HG03521 (cell line): ENCODE data around the gene TTC36.
A peak's percentile ranks its signal among the peaks of the same experiment; 100 is the strongest.
"Not testable (repeated sequence)": the region's sequence is repeated elsewhere in the genome, so short reads cannot be mapped to it uniquely, and the experiment has no call there.

Source experiments
- ATAC-seq: cut with Tn5 transposase; IDR thresholded peaks from one replicate; pipeline ENCODE4 v1.9.1; 2021; ENCODE audit warnings: mild to moderate bottlenecking, moderate library complexity; ENCODE audit not compliant: unreplicated experiment

Gene TTC36, protein sequence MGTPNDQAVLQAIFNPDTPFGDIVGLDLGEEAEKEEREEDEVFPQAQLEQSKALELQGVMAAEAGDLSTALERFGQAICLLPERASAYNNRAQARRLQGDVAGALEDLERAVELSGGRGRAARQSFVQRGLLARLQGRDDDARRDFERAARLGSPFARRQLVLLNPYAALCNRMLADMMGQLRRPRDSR

DNA sequence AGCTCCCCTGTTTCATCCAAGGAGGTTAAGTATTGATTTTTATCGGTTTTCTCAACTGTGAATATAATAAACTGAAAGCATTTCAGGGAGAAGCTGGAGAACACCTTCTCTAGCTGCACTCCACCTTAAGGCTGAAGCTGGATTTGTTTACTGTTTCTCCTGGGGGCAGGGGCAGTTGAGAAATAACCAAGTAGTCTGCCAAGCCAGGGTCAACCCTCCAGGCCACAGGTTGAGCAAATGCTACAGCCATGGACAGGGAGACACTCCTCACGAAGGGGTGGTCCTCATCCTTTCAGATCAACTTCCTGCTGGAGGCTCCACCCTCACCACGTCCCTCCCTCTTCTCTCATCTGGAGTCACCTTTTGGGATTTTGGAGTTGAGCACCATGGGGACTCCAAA is at the start of gene TTC36:
TSS of gene TTC36 (plus strand) at position 366 of the 400 bp plus-strand sequence. CDS start at position 387, 21 bp downstream.
- ATAC-seq, result no peak

DNA sequence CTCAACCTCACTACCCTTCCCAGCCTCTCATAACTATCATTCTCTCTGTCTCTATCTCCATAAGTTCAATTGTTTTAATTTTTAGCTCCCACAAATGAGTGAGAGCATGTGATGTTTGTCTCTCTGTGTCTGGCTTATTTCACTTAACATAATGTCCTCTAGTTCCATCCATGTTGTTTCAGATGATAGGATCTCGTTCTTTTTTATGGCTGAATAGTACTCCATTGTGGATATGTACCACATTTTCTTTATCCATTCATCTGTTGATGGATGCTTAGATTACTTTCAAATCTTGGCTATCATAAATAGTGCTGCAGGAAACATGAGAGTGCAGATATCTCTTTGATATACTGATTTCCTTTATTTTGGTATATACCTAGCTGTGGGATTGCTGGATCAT is 46.0 kb upstream of the TTC36 start:
- ATAC-seq, result not testable (repeated sequence)

DNA sequence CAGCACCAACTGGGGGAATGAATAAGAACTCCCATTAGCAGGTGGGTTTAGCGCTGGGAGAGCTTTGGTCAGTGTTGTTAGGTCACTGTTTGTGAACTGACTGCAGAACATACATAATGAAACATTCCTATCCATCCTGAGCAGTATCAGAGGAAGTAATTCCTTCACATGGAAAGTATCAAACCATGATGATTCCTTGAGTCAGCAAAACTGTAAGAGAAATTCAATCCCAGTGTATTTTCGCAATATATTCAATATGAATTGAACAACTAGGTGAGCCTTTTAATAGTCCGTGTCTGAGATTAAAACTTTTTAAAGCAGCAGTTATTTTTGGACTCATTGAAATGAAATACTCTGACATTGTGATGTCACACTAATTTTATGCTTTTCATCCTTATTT is 42.9 kb upstream of the TTC36 start:
- no peak for ATAC-seq

DNA sequence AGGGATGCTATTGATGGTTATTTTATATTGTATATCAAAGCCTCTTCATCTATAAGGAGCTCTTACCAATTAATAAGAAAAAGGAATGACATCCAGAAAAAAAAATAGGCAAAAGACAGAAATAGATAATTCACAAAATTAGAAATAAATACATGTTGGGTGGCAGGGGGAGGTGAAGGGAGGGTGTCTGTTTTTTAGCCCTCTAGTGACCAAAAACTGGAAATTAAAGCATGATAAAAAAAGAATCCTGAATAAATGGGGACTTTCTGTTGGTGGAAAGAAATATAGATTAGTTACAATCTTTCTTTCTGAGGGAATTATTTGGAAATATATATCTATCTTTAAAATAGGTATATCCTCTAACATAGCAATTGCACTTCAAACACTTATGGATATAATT is 42.0 kb upstream of the TTC36 start:
- no peak for ATAC-seq

DNA sequence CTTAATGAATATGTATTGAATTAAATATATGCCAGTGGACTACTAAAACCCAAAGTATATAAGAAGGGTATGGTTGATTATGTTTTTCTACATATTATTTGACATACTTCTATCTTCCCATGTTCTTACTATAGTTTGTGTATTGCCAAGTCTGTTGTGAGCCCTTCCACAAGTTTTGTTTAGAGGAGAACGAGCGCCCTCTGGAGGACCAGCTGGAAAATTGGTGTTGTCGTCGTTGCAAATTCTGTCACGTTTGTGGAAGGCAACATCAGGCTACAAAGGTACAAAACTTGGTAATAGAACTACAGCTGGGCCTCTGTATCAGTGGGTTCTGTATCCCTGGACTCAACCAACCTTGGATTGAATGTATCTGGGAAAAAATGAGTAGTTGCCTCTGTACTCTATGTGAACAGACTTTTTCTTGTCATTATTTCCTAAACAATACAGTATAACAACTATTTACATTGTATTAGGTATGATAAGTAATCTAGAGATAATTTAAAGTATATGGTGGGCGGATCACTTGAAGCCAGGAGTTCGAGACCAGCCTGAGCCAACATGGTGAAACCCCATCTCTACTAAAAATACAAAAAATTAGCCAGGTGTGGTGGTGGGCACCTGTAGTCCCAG is 38.7 kb upstream of the TTC36 start:
- ATAC-seq, result no peak

DNA sequence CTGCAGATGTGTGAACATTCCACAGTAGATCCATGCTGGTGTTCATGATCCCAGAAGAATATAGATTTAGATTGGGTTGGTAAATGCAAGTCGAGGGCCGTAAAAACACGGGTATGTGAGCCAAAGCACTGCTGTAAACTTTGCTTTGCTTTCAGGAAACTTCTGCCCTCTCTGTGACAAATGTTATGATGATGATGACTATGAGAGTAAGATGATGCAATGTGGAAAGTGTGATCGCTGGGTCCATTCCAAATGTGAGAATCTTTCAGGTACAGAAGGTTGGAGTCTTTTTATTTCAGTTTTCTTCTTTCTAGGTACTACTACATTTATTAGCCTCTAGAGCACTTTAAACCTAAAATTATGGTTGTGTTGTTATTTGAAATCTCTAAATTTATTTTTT is 36.2 kb upstream of the TTC36 start:
- no peak for ATAC-seq

DNA sequence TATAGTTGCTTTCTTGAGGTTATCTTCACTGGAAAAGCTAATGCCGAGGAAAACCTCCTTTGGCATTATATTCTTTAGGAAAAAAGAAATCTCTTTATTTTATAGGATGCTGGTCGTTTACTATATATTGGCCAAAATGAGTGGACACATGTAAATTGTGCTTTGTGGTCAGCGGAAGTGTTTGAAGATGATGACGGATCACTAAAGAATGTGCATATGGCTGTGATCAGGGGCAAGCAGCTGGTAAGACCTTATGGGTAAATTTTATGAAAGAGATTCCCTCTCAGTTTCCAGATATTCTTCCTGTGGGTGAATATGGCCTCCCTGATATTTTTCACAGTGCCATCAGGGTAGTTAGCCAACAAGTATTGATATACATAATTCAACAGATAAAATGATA is 29.4 kb upstream of the TTC36 start:
- no peak for ATAC-seq

DNA sequence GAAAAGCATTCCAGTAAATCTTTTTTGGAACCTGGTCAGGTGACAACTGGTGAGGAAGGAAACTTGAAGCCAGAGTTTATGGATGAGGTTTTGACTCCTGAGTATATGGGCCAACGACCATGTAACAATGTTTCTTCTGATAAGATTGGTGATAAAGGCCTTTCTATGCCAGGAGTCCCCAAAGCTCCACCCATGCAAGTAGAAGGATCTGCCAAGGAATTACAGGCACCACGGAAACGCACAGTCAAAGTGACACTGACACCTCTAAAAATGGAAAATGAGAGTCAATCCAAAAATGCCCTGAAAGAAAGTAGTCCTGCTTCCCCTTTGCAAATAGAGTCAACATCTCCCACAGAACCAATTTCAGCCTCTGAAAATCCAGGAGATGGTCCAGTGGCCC is 24.1 kb upstream of the TTC36 start:
- no peak for ATAC-seq

DNA sequence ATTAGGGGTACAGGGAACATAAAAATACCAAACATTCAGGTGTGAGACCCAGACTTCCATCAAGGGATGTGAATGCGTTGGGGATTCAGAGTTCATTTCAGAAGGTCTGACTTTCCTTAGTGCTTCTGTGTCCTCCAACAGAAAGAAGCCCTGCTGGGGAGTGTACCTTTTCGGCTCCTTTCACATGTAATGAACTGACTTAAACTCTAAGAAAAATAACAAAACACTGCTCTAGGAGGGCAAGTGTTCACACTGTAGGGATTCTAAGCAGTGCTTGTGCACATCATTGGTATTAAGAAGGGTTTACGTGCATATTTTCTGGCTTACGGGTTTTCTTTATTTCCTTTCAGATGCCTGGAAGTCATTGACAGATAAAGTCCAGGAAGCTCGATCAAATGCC is 15.7 kb upstream of the TTC36 start:
- no peak for ATAC-seq

DNA sequence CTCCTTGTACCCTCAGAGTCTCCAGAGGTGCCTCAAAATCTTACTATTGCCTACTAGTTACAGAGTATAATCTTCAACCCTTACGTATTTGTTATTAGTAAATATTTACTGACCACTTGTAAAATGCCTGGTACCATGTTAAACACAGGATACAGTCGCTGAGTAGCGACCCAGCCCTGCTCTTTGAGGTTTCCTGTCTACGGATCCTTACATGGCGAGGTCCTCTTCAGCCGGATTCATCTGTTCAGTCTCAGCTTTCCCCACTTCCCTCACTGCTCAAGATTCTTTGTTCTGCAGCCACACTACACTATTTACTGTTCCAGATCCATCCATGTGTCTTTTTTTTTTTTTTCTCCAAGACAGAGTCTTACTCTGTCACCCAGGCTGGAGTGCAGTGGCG is 13.2 kb upstream of the TTC36 start:
- no peak for ATAC-seq

DNA sequence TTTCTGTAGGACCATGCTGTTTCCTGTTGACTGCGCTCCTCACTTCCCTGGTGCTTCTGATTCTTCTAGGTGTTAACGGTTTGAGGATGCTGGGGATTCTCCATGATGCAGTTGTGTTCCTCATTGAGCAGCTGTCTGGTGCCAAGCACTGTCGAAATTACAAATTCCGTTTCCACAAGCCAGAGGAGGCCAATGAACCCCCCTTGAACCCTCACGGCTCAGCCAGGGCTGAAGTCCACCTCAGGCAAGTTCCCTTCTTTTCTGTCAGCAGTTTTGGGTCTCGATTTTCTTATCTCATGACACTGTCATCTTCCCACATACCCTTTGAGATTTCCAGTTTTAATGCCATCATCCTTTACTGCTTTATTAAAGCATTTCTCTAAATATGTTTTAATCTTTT is 7.7 kb upstream of the TTC36 start:
- ATAC-seq, result no peak

DNA sequence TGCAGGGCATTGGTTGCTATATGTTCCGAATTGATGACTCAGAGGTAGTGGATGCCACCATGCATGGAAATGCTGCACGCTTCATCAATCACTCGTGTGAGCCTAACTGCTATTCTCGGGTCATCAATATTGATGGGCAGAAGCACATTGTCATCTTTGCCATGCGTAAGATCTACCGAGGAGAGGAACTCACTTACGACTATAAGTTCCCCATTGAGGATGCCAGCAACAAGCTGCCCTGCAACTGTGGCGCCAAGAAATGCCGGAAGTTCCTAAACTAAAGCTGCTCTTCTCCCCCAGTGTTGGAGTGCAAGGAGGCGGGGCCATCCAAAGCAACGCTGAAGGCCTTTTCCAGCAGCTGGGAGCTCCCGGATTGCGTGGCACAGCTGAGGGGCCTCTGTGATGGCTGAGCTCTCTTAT is 5.4 kb upstream of the TTC36 start:
- no peak for ATAC-seq

DNA sequence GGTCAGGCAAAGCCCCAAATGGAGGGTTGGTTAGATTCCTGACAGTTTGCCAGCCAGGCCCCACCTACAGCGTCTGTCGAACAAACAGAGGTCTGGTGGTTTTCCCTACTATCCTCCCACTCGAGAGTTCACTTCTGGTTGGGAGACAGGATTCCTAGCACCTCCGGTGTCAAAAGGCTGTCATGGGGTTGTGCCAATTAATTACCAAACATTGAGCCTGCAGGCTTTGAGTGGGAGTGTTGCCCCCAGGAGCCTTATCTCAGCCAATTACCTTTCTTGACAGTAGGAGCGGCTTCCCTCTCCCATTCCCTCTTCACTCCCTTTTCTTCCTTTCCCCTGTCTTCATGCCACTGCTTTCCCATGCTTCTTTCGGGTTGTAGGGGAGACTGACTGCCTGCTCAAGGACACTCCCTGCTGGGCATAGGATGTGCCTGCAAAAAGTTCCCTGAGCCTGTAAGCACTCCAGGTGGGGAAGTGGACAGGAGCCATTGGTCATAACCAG is 4.7 kb upstream of the TTC36 start:
- no peak for ATAC-seq

DNA sequence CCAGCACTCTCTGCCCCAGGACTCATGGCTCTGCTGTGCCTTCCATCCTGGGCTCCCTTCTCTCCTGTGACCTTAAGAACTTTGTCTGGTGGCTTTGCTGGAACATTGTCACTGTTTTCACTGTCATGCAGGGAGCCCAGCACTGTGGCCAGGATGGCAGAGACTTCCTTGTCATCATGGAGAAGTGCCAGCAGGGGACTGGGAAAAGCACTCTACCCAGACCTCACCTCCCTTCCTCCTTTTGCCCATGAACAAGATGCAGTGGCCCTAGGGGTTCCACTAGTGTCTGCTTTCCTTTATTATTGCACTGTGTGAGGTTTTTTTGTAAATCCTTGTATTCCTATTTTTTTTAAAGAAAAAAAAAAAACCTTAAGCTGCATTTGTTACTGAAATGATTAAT is 2.9 kb upstream of the TTC36 start:
- no peak for ATAC-seq

DNA sequence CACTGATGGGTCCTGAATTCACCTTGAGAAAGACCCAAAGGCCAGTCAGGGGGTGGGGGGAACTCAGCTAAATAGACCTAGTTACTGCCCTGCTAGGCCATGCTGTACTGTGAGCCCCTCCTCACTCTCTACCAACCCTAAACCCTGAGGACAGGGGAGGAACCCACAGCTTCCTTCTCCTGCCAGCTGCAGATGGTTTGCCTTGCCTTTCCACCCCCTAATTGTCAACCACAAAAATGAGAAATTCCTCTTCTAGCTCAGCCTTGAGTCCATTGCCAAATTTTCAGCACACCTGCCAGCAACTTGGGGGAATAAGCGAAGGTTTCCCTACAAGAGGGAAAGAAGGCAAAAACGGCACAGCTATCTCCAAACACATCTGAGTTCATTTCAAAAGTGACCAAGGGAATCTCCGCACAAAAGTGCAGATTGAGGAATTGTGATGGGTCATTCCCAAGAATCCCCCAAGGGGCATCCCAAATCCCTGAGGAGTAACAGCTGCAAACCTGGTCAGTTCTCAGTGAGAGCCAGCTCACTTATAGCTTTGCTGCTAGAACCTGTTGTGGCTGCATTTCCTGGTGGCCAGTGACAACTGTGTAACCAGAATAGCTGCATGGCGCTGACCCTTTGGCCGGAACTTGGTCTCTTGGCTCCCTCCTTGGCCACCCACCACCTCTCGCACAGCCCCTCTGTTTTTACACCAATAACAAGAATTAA is 2.4 kb upstream of the TTC36 start:
- ATAC-seq, result no peak

DNA sequence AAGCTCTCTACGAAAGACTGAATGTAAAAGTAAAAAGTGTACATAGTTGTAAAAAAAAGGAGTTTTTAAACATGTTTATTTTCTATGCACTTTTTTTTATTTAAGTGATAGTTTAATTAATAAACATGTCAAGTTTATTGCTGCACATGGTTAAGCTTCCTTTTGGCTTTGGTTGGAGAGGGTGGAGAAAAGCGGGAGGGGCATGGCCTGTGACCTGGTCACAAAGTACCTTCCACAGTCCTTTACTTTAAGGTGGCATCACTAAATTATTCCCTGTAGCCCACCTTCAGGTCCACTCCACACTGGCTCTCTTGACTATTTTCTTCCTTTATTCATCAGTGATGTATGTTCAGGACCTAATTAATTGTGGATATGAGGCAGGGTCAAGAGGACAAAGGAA is 586 bp upstream of the TTC36 start:
- ATAC-seq, result no peak

DNA sequence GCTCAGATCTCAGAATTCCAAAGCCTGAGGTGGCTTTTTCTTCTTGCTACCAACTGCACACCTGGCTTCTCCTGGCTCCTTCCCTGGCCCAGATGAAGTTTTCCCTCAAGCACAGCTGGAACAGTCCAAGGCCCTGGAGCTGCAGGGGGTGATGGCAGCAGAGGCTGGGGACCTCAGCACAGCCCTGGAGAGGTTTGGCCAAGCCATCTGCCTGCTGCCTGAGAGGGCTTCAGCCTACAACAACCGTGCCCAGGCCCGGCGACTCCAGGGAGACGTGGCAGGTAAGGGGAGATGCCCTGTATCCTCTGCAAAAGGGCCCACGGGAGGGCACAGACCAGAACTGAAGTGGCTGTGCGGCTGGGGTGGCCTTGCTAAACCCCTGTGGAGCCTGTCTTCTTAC is 1.2 kb downstream of the TTC36 start:
- no peak for ATAC-seq

DNA sequence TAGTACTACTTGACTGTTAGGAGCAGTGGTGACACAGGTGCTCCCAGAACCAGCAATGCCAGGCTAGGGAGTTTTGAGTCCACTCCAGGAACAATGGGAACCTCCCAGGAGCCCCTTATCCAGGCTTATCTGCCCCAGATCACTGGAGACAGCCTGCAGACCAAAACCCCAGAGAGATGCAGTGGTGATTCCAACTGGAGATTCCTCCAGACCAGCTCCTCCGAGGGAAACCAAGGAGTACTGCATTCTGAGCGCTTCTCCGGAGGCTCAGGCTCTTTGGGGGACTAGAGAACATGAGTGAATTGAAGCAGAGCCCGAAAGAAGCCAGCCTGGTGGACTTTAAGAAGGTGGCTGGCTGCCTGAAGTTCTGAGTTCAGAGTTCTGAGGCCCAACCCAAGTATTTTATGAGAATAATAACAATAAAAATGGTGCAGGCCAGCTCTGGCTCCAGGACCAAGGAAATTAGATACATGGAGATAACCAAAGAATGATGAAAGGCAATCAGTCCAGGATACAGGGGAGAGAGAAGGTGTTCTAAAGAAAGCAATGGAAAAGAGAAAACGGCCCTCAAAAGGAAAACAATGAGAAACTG is 2.4 kb downstream of the TTC36 start:
- no peak for ATAC-seq

DNA sequence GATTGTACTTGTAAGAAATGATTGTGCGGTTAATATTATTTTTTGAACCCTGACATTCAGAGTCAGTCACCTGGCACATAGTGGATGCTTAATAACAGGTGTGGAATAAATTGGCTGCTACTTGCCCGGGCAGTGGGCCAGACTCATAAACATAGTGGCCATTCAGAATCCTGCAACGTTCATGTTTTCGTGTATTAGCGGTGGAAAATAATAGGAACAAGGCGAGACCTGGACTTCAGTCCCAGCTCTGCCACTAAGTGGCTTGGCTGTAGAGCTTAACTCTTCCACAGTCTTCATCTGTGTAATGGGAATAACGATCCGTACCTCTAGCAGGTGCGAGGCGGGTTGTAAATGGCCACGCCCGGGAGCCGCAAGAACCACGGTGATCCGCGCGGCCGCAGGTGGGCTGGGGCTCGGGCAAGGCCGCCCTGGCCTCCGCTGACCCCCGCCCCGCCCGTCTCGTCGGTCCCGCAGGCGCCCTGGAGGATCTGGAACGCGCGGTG is 3.0 kb downstream of the TTC36 start:
- ATAC-seq, result no peak

DNA sequence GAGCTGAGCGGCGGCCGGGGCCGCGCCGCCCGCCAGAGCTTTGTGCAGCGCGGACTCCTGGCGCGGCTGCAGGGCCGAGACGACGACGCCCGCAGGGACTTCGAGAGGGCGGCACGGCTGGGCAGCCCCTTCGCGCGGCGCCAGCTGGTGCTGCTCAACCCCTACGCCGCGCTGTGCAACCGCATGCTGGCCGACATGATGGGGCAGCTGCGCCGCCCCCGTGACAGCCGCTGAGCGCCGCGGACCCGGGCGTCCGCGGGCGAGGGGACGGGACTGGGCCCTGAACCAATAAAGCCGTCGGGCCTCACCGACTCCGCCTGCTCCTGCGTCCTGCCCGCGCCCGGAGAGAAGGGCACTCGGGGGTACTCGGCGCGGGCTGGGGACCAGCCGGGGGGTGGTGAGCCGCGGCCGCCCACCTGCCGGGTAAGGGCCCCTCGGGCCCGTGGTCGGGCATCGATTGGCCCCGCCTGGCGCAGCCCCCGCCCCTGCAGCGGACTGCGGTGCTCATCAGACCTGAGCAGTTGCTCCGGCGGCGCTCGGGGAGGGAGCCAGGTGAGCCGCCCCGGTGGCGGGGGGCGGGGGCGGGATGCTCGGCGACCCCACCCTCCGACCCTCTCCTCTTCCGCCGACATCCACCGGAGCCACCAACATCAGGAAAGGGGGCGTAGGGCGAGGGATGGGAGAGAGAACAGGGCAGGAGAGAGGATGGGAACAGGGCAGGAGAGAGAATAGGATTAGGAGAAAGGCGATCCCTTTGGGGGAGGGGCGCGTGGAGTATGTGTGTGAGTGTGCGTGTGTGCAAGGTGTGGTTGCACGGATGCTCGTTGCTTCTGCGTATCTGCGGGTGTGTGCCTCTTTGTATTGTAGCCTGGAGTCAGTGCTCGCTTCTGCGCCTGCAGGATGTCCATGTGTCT is 3.7 kb downstream of the TTC36 start, which contains the start of gene TMEM25:
TSS of gene TMEM25 (plus strand) at position 510 of the 914 bp plus-strand sequence. CDS start 610 bp downstream, outside the sequence.
- peak; percentile 39 for ATAC-seq
